ENCODE data around the gene ITGA7.

ITGA7 gene

DNA sequence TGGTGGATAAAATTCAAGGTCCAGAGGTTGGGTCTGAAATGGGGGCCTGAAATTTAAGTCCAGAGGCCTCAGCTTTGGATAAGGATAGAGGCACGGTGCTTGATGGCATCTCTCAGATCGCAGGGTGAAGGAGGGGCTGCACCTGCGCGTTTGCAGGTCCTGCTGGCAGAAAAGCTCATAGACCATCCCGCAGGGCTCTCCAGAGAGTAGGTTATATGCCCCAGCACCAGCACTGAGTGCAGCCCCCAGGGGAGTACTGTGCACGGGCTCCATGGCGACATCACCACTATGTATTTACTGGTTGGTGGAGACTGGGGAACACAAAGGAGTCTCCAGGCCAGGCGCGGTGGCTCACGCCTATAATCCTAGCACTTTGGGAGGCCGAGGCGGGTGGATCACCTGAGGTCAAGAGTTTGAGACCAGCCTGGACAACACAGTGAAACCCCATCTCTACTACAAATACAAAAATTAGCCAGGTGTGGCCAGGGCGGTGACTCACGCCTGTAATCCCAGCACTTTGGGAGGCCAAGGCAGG lies 25.4 kb upstream of the ITGA7 start:
- no peak for DNase-seq

GRCh38 chr12:55732288-55732687 lies 24.6 kb upstream of the ITGA7 start:
- no peak for DNase-seq

DNA sequence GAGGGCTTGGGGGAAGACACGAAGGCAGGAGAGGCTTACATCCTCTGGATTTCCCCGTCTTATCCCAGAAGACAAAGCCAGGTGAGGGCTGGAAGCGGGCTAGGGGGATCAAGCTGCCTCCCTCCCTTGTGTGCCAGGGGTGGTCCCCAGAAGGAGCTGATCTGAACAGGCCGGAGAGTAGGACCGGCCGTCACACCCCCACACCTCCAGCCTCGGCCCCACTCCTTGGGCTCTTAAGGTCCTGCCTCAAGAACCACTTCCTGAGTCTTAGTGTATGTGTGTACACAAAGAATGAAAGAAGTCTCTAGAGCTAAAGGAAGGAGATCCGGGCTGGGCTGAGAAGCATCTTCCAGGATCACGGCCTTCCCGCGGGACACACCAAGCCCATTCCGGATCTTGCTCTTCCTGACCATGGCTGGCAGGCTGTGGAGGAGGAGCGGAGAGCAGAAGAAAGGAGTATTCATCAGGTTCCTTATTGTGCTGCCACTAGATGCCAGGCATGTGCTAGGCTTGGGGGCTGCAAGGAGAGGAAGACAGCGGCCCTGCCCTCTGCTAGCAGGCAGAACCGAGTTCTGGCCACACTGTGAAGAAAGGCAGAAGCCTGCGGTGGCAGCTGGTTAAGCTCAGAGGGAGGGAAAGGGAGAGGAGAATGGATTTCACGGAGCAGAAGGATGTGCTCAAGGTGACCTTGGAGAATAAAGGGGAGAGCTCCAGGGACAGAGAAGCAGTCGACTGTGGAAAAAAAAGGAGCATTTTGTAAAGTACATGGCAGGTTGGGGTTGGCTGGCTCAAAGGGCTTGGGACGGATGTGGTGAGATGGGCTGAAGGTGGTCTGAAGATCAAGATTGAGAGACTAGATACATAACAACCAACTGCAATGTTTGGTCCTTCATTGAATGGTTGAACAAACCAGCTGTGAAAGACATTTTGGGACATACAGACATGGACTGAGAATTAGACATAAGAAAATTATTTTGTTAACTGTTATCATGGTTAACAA lies 22.4 kb upstream of the ITGA7 start:
- peak; percentile 42 for DNase-seq

GRCh38 chr12:55728939-55729818 lies 21.5 kb upstream of the ITGA7 start, which contains the start of gene CD63:
Gene CD63, minus strand, starts transcription at chr12:55729009. Its CDS starts 668 bp downstream, at chr12:55728341.
- peak; percentile 68 for DNase-seq

- DNase-seq, result peak; percentile 34
Observed at GRCh38 chr12:55728186-55728938, 20.7 kb upstream of the ITGA7 start.

- DNase-seq, result no peak
Observed at GRCh38 chr12:55727643-55728185, 20.0 kb upstream of the ITGA7 start.

GRCh38 chr12:55726971-55727370 lies 19.3 kb upstream of the ITGA7 start:
- DNase-seq, result no peak

DNA sequence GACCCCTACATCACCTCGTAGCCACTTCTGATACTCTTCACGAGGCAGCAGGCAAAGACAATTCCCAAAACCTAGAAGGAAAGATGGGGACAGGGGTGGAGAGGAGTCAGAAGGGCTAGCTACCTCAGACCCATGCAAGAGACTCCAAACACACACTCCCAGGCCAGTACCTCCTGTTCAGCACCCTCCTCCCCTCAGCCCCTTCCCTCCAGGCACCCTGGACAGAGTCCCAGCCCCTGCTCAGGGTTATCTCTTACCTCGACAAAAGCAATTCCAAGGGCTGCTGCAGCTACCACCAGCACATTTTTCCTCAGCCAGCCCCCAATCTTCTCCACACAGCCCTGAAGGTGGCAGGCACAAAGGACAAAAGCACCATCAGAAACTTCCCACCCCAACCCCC lies 17.9 kb upstream of the ITGA7 start:
- DNase-seq, result no peak

DNA sequence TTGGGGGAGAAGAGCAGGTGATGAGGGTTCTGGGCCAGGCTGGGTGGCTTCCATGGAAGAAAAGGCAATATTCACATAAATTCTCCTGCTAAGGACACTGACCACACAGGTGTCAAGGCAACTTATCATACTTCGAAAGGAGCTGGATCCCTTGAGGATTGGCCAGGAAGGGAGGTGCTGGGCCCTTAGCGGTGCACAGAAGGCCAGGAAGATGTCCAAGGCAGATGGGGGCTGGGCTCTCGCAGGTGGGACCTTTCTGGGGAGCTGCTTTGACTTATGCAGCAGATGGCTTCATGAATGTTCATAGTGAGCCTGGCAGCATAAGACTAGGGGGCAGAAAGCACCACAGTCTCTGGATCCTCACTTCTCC lies 17.2 kb upstream of the ITGA7 start:
- DNase-seq, result no peak

GRCh38 chr12:55724226-55724939 lies 16.7 kb upstream of the ITGA7 start:
- peak; percentile 74 for DNase-seq

DNA sequence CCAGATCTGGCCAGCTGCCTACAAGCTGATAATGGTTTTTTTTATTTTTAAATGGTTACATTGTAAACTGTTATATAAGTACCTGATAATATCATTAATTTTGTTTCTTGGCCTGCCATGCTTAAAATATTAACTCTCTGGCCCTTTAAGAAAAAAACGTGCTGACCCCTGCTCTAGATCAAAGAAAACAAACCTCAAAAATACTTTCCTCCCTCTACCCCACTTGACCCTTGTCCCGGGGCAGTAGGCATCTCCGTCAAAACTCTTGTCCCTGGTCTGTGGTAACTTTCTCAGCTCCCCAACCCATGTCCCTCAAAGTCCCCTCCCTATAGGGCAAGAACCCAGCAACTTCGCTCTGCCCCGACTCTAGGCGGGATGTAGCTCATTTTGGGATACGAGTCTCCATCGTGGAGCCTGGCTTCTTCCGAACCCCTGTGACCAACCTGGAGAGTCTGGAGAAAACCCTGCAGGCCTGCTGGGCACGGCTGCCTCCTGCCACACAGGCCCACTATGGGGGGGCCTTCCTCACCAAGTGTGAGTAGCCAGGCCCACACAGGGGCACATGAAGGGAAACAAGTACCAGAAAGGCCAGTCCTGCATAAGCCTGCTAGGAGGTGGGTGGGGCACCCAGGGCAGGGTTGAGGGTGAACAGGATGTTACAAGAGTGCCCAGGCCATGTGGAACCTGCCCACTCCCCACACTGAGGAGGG lies 16.0 kb upstream of the ITGA7 start:
- DNase-seq, result no peak

DNA sequence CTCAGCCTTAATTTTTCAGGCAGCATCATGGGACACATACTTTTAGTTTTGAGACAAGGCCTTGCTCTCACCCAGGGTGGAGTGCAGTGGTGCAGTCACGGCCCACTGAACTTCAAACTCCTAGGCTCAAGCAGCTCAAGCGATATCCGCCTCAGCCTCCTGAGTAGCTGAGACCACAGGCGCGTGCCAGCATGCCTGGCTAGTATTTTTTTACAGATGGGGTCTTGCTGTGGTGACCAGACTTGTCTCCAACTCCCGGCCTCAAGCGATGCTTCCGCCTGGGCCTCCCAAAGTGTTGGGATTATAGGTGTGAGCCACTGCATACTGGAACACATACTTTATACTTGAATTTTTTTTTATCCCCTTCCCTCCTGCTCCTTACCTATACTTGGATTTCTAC lies 15.2 kb upstream of the ITGA7 start:
- no peak for DNase-seq

- DNase-seq, result no peak
Observed at GRCh38 chr12:55721601-55722213, 14.0 kb upstream of the ITGA7 start.

GRCh38 chr12:55720894-55721444 lies 13.3 kb upstream of the ITGA7 start:
- peak; percentile 34 for DNase-seq

DNA sequence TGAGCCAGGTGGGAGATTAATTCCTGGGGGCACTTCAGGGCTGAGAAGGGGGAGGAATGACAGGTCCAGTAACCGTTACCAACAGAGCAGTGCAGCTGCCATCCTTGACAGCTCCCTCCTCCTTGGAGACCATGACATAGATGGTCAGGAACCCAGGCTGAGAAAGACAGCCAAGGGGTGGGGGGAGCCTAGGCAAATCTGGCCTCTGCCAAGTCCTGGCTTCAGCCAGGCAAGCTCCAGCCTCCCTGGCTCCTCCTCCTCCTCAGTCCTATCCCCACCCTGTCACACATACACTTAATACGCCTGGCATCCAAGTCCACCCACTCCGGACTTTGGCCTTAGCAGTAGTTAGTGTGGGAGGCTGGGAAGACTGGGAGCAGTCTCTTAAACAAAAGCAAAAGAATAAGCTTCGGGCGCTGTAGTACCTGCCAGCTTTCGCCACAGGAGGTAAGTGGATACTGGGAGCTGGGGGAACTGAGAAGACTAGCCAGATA lies 12.4 kb upstream of the ITGA7 start, which contains the start of gene RDH5:
Gene RDH5 (plus strand): TSS at position 323 of the 494 bp plus-strand sequence. CDS start 792 bp downstream, outside the sequence.
- DNase-seq, result no peak

DNA sequence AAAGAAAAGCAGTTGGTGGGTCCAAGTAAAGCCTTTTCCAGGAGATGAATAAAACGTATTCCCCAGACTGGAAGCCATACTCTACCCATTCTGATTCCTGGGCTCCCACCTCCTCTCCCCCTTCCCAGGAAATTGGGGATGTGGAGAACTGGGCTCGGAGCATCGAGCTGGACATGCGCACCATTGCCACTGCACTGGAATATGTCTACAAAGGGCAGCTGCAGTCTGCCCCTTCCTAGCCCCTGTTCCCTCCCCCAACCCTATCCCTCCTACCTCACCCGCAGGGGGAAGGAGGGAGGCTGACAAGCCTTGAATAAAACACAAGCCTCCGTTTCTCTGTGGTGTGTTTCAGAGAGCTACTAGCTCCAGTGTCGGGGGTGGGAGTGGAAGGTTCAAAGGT lies 11.7 kb upstream of the ITGA7 start:
- no peak for DNase-seq

DNA sequence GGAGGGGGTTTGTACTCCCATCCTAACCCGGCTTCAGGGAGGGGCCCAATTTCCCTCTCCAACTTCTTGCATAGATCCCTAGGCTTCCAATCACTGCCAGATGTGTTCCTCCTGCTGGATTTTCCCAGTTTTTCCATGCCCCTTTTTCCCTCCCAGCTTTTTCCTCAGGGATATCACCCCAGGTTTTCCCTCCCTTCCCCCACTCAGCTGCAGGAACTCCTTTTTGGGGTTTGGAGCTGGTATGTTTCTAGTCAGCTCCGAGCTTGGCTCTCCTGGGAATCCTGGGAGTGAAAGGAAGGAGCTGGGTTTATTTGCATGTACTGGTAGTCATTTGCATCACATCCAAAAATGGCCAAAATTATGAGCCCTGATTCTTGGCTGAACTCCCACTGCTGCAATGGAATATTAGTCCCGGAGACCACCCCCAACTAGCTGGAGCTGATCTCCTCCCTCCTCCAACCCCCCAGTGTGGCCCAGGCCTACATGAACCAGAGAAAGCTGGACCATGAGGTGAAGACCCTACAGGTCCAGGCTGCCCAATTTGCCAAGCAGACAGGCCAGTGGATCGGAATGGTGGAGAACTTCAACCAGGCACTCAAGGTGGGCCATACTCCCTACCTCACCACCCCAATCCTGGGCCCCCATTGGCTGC lies 11.0 kb upstream of the ITGA7 start:
- no peak for DNase-seq

- DNase-seq, result no peak
Observed at GRCh38 chr12:55718015-55718414, 10.3 kb upstream of the ITGA7 start.
